ENCODE data around the gene CHD1L.
"Not testable (repeated sequence)": the region's sequence is repeated elsewhere in the genome, so short reads cannot be mapped to it uniquely, and the experiment has no call there.

CHD1L gene

DNA sequence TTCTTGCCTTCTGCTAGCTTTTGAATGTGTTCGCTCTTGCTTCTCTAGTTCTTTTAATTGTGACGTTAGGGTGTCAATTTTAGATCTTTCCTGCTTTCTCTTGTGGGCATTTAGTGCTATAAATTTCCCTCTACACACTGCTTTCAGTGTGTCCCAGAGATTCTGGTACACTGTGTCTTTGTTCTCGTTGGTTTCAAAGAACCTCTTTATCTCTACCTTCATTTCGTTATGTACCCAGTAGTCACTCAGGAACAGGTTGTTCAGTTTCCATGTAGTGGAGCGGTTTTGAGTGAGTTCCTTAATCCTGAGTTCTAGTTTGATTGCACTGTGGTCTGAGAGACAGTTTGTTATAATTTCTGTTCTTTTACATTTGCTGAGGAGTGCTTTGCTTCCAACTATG, 11.5 kb upstream of the CHD1L start:
- not testable (repeated sequence) for DNase-seq (ENCODE audit: low read depth in 4 of 4, low spot score in 1 of 4)

DNA sequence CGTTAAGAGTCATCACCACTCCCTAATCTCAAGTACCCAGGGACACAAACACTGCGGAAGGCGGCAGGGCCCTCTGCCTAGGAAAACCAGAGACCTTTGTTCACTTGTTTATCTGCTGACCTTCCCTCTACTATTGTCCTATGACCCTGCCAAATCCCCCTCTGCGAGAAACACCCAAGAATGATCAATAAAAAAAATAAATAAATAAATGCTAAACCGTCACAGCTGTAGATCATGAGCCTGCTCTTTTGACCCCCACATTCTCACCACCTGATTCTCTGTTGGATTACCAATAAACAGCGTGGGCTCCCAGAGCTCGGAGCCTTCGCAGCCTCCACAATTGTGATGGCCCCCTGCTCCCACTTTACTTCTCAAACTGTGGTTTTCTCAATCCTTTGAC, 8.6 kb upstream of the CHD1L start:
- DNase-seq (ENCODE audit: low read depth in 4 of 4, low spot score in 1 of 4) = not testable (repeated sequence)

DNA sequence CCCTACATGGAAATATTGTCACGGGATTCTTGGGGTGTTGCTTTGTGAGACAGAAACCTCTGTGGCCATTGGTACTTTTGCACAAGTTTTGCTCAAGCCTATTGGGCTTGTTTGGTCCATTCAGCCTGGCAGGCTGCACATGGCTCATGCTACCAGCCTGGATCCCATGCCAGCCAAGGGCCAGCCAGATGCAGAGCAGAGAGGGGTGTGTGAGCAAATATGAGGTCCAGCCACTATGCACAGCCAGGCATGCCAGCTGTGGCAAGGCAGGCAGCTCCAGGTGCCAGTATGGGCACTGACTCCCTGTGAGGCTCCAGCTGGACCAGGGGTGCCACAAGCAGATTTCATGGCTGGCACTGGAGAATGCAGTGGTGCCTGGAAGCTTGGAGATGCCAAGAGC, 6.7 kb upstream of the CHD1L start:
- DNase-seq (ENCODE audit: low read depth in 4 of 4, low spot score in 1 of 4) = no peak

DNA sequence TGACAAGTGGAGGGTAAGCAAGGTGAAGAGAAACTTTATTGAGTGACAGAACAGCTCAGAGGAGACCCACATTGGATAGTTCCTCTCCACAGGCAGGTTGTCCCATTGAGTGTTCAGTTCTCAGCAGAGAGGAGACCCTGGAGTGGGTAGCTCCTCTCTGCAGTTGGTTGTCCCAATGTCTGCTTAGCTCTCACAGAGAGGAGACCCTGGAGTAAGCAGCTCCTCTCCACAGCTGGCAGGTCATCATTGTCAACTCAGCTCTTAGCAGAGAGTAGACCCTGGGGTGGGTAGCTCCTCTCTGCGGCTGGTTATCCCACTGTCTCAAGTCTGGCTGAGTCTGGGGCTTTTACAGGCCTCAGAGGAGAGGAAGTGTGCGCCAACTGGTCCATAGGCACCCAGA, 6.0 kb upstream of the CHD1L start:
- no peak for DNase-seq (ENCODE audit: low read depth in 4 of 4, low spot score in 1 of 4)

DNA sequence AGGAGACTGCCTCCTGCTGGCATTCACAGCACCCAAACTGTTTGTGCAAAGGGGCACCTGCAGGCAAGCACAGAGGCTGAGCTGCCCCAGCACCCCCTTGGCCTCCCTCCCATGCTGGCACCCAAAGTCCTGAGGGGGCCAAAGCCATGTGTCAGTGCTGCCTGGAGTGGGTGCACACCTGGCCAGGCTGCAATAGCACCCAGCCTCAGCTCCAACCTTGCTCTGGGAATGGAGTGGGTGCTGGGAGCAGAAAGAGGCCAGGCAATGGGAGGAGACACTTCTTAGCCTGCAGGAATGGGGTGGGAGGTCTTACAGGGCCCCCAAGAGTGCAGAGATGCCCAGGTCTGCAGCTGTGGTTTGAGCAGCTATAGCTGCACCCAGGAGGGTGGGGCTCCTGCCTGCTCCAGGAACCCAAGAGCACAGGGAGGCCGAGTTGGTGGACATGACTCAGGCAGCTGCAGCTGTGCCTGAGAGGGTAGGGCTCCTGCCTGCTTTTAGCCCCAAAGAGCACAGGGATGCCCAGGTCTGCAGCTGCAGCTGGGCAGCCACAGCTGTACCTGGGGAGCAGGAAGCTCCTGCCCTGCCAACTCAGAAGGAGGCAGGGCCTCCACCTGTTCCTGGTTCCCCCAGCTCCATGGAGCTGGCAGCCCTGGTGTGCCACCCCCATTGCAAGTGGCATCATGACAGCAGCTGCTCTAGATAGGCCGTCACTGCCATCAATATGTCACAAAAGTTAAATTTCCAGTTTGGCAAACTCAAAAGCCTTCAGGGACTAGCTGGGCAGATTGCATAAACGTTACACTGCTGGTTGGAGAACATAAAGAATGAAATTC, 5.3 kb upstream of the CHD1L start:
- no peak for DNase-seq (ENCODE audit: low read depth in 4 of 4, low spot score in 1 of 4)

DNA sequence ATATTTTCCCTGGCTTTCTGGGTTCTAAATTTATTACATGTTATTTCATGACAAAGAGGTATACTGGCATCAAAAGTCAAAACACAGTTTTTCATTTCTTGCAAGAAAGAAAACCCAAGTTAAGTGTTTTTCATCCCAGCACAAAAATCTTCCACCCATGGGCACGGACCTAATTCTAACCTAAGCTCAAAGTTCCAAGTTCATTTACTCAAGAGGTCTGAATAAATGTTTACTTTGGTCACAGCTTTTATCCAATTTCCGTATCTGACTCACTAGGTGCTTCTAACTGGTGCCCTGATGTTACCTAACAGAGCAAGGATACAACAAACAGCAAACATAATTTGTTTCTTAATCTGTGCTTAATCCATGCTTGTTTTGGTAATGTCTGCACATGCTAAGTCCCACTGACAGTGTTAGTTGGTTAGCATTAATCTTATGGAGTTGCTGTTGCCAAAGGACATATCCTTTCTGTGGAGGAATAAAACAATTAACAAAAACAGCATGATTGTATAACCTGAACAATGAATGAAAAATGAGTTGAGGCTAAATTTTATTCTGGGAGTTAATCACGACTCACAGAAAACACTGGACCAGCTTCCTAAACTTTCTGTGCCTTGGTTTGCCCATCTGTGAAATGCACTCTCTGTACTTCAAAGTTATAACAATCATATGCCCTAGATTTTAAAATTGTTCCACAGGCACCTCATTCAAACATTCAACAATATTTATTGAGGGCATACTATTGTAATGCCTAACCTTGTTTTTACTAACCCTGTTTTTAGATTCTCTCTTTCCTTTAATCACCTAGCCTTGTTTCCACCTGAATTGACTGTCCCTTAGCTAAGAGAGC, 4.2 kb upstream of the CHD1L start:
- no peak for DNase-seq (ENCODE audit: low read depth in 4 of 4, low spot score in 1 of 4)

DNA sequence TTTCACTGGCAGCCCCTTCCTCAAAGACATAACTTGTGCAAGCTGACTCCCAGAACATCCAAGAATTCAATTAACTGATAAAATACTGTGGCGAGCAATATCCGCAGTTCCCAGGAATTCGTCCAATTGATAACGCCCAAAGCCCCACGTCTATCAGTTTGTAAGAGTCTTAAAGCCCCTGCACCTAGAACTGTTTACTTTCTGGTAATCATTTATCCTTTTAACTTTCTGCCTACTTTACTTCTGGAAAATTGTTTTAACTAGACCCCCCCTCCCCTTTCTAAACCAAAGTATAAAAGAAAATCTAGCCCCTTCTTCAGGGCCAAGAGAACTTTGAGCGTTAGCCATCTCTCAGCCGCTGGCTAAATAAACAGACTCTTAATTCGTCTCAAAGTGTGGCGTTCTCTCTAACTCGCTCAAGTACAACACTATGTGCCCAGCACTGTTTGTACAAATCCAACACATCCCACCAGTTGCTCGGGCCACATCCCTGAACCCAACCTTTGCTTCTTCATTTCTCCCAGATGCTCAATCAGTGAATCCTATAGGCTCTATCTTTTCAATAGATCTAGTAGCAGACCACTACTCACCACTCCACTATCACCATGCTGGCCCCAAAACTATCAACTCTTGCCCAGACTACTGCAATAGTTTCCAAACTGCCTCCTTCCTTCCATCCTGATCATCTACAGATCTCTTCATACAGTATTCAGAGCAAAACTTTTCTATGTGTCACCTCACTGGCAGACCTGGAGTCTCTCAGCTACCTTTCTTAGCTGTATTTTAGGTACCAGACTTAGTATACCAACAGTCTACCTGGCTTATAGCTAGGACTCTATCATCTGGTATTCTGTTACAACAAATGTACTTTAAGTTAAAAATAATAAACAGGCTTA, 3.3 kb upstream of the CHD1L start:
- no peak for DNase-seq (ENCODE audit: low read depth in 4 of 4, low spot score in 1 of 4)

DNA sequence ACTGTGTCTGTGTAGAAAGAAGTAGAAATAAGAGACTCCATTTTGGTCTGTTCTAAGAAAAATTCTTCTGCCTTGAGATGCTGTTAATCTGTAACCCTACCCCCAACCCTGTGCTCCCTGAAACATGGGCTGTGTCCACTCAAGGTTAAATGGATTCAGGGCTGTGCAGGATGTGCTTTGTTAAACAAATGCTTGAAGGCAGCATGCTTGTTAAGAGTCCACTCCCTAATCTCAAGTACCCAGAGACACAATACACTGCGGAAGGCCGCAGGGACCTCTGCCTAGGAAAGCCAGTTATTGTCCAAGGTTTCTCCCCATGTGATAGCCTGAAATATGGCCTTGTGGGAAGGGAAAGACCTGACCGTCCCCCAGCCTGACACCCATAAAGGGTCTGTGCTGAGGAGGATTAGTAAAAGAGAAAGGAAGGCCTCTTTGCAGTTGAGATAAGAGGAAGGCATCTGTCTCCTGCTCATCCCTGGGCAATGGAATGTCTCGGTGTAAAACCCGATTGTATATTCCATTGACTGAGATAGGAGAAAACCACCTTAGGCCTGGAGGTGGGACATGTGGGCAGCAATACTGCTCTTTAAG, 2.3 kb upstream of the CHD1L start:
- not testable (repeated sequence) for DNase-seq (ENCODE audit: low read depth in 4 of 4, low spot score in 1 of 4)

DNA sequence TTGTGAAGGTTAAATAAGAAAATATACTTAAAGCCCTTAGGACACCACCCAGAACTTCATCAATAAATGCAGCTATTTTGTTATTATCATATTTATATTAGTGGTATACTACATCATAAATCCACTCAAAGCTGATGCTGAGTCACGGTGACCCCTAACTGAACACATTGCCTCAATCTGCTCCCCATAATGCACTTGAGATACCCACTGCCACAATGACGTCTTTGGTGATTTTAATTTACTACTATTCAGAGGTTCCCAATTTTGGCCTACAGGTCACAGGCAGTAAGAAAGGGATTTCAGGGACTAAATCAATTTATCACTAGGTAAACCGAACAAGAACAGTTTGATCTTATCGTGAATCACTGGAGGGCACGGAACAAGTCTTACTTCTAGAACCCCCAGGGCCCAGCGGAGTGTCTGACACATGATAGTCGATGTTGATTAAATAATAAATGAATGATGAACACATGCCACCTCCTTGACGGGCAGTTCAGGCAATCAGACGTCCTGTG, 493 bp upstream of the CHD1L start:
- DNase-seq (ENCODE audit: low read depth in 4 of 4, low spot score in 1 of 4) = no peak

DNA sequence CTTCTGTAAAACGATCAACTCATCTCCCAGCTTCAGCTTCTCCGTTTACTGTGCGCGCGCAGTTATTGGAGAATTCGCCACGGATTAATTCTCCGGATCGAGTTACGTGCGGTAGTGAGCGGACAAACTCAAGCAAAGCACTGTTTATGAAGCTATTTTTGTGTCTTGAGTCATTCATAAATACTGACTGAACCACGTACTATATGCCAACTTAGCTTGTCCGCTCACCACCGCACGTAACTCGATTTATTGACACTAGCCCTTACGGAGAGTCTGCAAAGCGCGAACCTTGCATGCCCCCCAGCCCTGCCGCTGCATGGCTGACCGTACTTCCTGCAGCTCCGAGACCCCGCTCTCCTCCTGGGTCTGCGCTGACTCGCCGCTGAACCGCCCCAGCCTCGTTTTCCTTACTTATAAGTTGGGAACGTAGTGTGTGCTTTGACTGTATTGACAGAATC, 773 bp downstream of the CHD1L start:
- peak in 1 of 4 experiments; percentile 1 for DNase-seq (ENCODE audit: low read depth in 4 of 4, low spot score in 1 of 4)

DNA sequence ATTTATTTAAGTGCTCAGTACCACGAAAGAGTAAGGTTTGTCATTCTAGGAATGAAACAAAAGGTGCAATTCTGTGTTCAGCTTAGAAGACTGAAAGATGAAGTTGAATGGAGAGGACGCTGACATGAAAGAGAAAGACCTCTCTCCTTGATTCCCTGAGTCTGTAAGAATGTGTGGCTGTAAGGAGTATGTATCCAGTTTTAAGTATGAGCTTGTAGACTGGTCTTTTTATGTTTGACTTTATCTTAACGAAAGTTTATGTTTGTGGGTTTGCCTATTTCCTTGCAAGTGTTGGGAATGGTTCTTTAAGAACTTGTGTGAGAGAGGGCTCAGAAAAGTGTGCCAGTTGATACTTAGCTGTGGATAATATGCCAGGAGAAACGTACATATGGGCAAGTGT, 1.4 kb downstream of the CHD1L start:
- no peak for DNase-seq (ENCODE audit: low read depth in 4 of 4, low spot score in 1 of 4)

DNA sequence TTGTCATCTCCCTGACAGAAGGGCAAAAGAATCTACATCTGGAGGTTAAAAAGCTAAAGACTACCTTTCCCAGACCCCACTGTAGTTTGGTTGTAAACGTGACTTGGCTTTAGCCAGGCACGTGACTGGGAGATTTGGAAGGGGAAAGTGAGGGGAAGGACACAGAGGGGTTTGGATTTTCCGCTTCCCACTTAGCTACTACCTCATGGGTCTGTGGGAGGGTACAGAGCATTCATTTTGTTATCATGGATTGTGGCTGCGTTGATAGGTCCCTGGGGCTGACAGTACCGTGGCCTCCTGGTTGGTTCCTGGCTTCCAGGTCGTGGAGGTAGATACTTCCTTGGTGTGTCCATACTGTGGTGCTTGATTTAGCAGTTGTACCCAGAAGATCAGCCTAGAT, 2.6 kb downstream of the CHD1L start:
- no peak for DNase-seq (ENCODE audit: low read depth in 4 of 4, low spot score in 1 of 4)

DNA sequence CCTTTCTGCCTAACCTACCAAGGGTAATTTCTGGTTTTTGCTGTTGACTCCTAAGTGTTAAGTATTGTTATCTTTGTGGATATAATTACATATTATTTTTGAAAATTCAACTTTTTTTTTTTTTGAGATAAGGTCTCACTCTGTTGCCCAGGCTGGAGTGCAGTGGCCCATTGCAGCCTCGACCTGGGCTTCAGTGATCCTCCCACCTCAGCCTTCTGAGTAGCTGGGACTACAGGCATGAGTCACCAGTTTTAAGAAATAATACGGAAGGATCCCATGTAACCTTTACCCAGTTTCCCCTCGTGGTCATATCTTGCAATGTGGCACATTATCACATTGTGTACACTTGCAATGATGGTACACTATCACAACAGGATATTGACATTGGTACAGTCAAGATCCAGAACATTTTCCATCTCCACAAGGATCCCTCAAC, 3.1 kb downstream of the CHD1L start:
- no peak for DNase-seq (ENCODE audit: low read depth in 4 of 4, low spot score in 1 of 4)

DNA sequence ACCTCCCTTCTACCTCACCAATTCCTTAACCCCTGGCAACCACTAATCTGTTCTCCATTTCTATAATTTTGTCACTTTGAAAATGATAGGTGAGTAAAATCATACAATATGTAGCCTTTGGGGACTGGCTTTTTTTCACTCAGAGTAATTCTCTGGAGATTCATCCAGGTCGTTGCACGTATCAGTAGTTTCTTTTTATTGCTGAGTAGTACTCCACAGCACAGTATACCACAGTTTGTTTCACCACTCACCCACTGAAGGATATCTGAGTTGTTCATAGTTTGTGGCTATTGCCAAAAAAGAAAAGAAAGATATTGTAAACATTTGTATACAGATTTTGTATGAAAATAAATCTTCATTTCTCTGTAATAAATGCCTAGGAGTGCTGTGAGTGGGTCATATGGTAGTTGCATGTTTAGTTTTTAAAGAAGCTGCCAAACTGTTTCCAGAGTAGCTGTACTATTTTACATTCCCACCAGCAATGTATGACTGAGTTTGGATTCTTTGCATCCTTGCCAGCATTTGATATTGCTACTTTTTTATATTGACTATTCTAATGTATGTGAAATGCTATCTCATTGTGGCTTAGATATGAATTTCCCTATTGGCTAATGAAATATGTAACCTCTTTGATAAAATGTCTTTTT, 3.7 kb downstream of the CHD1L start:
- DNase-seq (ENCODE audit: low read depth in 4 of 4, low spot score in 1 of 4) = no peak

DNA sequence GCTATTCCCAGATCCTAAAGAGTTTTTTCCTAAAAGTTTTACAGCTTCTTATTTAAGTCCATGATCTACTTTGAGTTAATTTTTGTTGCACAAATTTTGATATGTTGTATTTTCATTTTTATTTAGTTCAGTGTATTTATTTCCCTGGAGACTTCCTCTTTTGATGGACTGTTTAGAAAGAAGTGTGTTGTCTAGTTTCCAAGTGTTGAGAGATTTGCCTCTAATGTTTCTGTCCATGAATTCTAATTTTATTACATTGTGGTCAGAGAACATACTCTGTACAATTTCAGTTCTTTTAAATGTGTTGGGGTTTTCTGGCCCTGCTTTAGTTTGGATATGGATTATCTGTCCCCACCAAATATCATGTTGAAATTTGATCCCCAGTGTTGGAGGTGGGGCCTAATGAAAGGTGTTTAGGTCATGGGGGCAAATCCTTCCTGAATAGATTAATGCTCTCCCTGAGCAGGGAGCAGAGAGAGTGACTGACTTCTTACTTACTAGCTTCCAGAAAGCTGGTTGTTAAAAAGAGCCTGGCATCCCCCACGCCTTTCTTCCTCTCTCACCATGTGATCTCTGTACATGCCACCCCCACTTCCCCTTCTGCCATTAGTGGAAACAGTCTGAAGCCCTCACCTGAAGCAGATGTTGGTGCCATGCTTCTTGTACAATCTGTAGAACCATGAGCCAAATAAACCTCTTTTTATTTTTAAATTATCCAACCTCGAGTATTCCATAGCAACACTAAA, 4.6 kb downstream of the CHD1L start:
- DNase-seq (ENCODE audit: low read depth in 4 of 4, low spot score in 1 of 4) = no peak

DNA sequence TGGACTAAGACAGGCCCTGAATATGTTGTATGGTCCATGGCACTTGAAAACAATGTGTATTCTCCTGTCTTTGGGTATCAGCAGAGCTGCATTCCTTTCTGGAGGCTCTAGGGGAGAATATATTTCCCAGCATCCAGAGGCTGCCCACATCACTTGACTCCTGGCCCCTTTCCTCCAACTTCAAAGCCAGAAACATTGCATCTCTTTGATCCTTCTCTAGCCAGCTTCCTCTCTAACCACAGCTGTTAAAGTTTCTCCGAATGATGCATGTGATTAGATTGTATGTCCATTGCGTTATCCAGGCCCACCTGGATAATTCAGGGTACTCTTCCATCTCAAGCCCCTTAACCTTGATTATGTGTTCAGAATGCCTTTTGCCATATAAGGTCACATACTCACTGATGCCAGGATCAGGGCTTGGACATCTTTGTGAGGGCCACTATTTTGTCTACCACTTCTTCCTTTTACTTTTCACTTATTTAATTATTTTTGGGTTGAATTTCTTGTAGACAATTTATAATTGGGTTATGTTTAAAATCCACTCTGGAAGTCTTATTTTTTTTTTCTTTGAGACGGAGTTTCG, 5.3 kb downstream of the CHD1L start:
- no peak for DNase-seq (ENCODE audit: low read depth in 4 of 4, low spot score in 1 of 4)

DNA sequence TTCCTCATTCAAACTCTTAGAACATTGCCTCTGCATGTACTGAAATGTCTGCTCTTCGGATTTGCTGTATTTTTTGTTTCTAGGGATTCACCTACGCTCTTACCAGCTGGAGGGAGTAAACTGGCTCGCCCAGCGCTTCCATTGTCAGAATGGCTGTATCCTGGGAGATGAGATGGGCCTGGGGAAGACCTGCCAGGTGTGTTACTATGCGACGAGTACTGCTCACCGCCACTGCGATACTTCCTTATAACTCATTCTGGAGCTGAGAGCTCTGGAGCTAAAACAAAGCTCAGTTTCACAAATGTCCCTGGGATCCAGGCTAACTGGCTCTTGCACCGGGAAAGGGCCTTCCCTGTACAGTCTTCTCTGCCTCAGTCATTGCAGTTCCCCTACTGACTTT, 10.1 kb downstream of the CHD1L start:
- DNase-seq (ENCODE audit: low read depth in 4 of 4, low spot score in 1 of 4) = no peak

DNA sequence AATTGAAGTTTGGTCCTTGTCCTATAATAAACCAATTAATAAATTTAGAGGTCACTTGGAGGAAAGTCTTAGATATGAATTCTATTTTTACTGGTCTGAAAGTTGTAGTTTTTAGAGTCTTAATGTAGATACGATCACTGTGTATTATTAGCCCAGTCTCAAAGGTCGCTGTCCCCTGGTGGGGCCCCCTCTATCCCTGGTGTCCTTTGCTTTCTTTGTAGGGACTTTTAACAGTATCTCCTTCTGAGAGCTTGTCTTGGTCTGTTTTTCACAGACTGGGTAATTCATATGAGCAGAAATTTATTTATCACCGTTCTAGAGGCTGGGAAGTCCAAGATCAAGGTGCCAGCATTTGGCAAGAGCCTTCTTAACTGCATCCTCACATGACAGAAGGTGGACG, 18.5 kb downstream of the CHD1L start:
- no peak for DNase-seq (ENCODE audit: low read depth in 4 of 4, low spot score in 1 of 4)

DNA sequence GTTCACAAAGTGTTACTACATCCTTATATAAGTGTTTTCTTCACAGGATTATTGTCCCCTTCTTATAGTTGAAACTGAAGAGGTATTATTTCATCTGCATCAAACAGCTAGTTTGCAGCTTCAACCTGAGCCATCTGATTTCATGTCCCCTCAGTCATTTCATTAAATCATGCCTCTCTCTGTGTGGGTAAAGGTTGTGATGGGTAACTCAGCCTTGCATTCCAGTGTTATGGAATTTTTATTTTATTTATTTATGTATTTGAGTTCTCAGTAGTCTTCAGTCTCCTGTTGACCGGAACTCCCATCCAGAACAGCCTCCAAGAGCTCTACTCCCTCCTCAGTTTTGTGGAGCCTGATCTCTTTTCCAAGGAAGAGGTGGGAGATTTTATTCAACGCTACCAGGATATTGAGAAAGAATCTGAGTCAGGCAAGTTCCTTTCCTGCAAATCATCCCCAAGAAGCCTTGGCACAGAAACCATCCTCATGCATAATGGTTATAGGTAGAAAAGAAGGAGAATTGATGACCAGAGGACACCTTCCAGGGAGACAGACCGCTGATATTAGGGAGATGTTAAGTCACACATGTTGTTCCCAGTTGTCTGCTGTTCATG, 21.8 kb downstream of the CHD1L start:
- no peak for DNase-seq (ENCODE audit: low read depth in 4 of 4, low spot score in 1 of 4)

All from stimulated activated CD4-positive, alpha-beta T cell treated with anti-CD3 and anti-CD28 coated beads, Interleukin-1b, Interleukin-23, amount 100 ng/mL, for 24 hours (primary cell).